SK-N-MC (cell line): ENCODE data around the gene SELENON.
A peak's percentile ranks its signal among the peaks of the same experiment; 100 is the strongest.

Experiments
- DNase-seq: peaks from one replicate; pipeline ENCODE4 v3.0.0-alpha.2; 2011; ENCODE audit warnings: low read depth, low spot score
- H3K27ac ChIP-seq: fragments of 200-600 bp; sonication (generic); 2 replicates; pipeline ENCODE4 v1.5.1; 2016; ENCODE audit warnings: mixed run types
- H3K36me3 ChIP-seq: fragments of 200-600 bp; sonication (generic); 2 replicates; pipeline ENCODE4 v1.6.1; 2017; ENCODE audit warnings: antibody characterized with exemption, low read length, mixed read lengths; ENCODE audit not compliant: insufficient read depth
- H3K4me3 ChIP-seq: fragments of 200-600 bp; sonication (generic); 2 replicates; pipeline ENCODE4 v1.5.1; 2016
- H3K9ac ChIP-seq: fragments of 200-600 bp; sonication (generic); 2 replicates; pipeline ENCODE4 v1.8.0; 2017; ENCODE audit warnings: mixed run types, mixed read lengths; ENCODE audit not compliant: insufficient read length
- H3K9me3 ChIP-seq: fragments of 200-600 bp; sonication (generic); 2 replicates; pipeline ENCODE4 v1.6.1; 2017; ENCODE audit warnings: low read depth, mild to moderate bottlenecking, antibody characterized with exemption, low read length, moderate library complexity, mixed read lengths
- EZH2 ChIP-seq: fragments of 200-600 bp; sonication (generic); IDR thresholded peaks from one replicate; pipeline ENCODE4 v1.6.1; 2017; ENCODE audit warnings: antibody characterized with exemption
- FOXP2 ChIP-seq: optimal IDR thresholded peaks from 2 replicates; pipeline ENCODE3; 2011; ENCODE audit warnings: mild to moderate bottlenecking, moderate library complexity; ENCODE audit not compliant: insufficient read depth; ENCODE audit errors: extremely low read length, control extremely low read depth
- POLR2AphosphoS5 ChIP-seq: IDR thresholded peaks from 2 replicates; pipeline ENCODE4 v1.6.1; 2012; ENCODE audit warnings: mild to moderate bottlenecking, low read depth, low read length, borderline replicate concordance

The SELENON gene

DNA sequence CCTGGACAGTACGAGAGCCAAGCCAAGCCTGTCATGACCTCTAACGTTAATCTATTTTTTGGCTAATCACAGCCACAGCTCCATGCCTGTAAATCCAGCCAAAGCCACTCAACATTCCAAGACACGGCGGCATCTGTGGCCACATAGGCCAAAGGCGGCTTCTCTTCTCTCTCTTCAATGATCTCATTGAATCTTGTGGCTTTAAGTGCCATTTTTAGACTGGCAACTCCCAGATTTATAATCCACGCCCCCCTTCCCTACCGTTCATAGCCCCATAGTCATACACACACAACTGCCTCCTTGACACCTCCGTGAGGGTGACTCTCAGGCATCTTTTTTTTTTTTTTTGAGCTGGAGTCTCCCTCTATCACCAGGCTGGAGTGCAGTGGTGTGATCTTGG lies 5.7 kb upstream of the SELENON start:
- Histone ChIP-seq H3K9me3 (no peaks in the 10 kb centered on the region), H3K27ac (no peak overlapping the region), H3K4me3 (no peak overlapping the region), H3K36me3 (no peaks in the 10 kb centered on the region), H3K9ac (no peak overlapping the region)
- no peak for DNase-seq
- TF ChIP-seq FOXP2 (no peak), POLR2AphosphoS5 (no peak), EZH2 (no peak)

DNA sequence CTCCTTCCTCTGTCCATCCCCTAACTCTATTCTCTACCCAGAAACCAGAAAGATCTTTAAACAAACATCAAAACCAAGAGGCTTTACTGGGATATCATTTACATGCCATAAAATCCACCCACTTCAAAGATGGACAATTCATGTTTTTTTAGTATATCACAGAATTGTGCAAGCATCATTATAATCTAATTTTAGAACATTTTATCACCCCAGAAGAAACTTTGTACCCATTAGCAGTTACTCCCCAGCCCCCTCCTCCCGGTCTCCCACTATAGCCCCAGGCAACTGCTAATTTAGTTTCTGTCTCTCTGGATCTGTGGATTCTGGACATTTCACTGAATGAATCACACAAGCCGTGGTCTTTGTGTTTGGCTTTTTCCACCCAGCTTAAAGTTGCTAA lies 4.8 kb upstream of the SELENON start:
- TF ChIP-seq EZH2: no peak
- TF ChIP-seq POLR2AphosphoS5: no peak
- TF ChIP-seq FOXP2: no peak

GRCh38 chr1:25795946-25796810 lies 3.8 kb upstream of the SELENON start:
- Histone ChIP-seq H3K27ac (no peak overlapping the region), H3K4me3 (no peak overlapping the region), H3K36me3 (no peaks in the 10 kb centered on the region), H3K9ac (no peak overlapping the region), H3K9me3 (no peaks in the 10 kb centered on the region)
- DNase-seq: no peak
- no peak for TF ChIP-seq POLR2AphosphoS5
- no peak for TF ChIP-seq EZH2

More for the DNA sequence above, 4.8 kb upstream of the SELENON start:
- H3K9ac ChIP-seq: no peak overlapping the region
- no peaks in the 10 kb centered on the region for H3K9me3 ChIP-seq
- no peak overlapping the region for H3K4me3 ChIP-seq
- H3K27ac ChIP-seq: no peak overlapping the region
- no peaks in the 10 kb centered on the region for H3K36me3 ChIP-seq
- DNase-seq: no peak

- peak; percentile 45 for DNase-seq
- Histone ChIP-seq H3K4me3 (no peak overlapping the region), H3K27ac (no peak overlapping the region), H3K36me3 (no peaks in the 10 kb centered on the region), H3K9me3 (no peaks in the 10 kb centered on the region), H3K9ac (no peak overlapping the region)
- no peak for TF ChIP-seq FOXP2
- no peak for TF ChIP-seq EZH2
- no peak for TF ChIP-seq POLR2AphosphoS5
These were observed 3.1 kb upstream of the SELENON start for GRCh38 chr1:25796811-25797458.

- H3K9me3 ChIP-seq: no peaks in the 10 kb centered on the region
- H3K9ac ChIP-seq: no peak overlapping the region
- no peak overlapping the region for H3K4me3 ChIP-seq
- DNase-seq: no peak
- no peak overlapping the region for H3K27ac ChIP-seq
- no peaks in the 10 kb centered on the region for H3K36me3 ChIP-seq
- TF ChIP-seq POLR2AphosphoS5 (no peak), EZH2 (no peak), FOXP2 (no peak)
These were observed 2.1 kb upstream of the SELENON start for GRCh38 chr1:25797939-25798338.

DNA sequence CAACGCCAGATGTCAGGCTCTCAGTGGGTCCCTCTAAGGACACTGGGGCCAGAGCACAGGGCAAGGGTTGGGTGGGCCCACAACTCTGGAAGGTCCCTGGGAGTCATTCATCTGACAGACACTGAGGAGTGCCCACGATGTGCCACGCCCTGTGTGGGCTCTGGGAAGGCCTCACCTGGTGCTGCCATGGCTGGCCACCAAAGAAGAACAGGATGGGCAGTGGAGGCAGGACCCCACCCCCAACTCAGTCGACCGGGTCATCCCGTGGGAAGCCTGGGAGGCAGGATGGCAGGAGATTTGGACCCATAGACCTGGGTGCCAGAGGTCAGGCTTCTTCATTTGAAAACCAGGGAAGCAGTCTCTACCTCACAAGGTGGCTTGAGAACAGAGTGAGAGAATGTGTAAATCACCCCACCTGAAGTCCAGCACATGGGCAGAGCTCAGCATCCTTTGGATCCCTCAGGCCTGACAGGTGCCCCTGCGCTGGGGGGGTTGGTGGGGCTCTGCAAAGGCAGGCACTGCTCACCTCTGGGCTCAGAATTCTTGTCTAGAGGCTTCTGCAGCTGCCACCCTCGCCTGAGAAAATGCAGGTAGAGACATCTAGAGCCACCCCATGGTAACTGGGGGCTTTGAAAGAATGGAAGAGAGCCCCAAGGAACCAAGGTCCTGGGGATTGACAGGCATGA lies 1.2 kb upstream of the SELENON start:
- TF ChIP-seq FOXP2: no peak
- TF ChIP-seq POLR2AphosphoS5: no peak
- no peak for TF ChIP-seq EZH2
- no peak overlapping the region for H3K9ac ChIP-seq
- no peak overlapping the region for H3K4me3 ChIP-seq
- no peaks in the 10 kb centered on the region for H3K9me3 ChIP-seq
- no peak for DNase-seq
- no peaks in the 10 kb centered on the region for H3K36me3 ChIP-seq
- H3K27ac ChIP-seq: no peak overlapping the region

GRCh38 chr1:25799352-25799934 lies 550 bp upstream of the SELENON start:
- H3K9me3 ChIP-seq: no peaks in the 10 kb centered on the region
- no peak for DNase-seq
- H3K9ac ChIP-seq: peak overlapping the region; percentile 65
- peak overlapping the region; percentile 75 for H3K4me3 ChIP-seq
- no peaks in the 10 kb centered on the region for H3K36me3 ChIP-seq
- no peak for TF ChIP-seq POLR2AphosphoS5
- no peak for TF ChIP-seq EZH2
- TF ChIP-seq FOXP2: no peak
- no peak overlapping the region for H3K27ac ChIP-seq

DNA sequence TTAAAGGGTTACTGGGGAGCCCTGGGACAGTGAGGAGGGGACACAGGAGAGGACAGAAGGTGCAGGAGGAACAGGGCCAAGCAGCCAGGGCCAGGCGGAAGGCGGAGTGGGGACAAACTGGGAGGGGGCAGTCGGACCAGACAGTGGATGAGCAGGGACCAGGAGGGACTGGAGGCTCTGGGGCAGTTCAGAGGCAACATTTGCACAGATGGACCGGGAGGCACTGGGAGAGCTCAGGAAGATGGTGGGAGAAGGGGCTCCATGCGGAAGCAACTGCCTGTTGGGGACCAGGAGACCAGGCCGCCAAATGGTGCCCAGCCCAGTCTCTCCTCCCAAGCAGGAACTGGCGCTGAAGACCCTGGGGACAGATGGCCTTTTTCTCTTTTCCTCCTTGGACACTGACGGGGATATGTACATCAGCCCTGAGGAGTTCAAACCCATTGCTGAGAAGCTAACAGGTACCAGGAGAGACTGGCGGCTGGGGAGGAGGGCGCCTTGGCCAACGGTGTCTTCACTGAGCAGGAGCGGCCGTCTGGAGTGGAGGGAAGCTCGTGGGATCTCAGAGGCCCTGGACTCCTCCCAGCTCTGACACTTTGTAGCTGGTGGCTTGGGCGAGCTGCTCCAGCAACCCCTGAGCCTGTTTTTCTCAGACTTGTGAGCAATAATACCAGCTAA lies 847 bp downstream of the SELENON start:
- Histone ChIP-seq H3K36me3 (no peaks in the 10 kb centered on the region), H3K4me3 (peak overlapping the region; percentile 78)
- no peak for DNase-seq

More for the DNA sequence above, 847 bp downstream of the SELENON start:
- no peak for TF ChIP-seq POLR2AphosphoS5
- TF ChIP-seq EZH2: no peak
- TF ChIP-seq FOXP2: no peak
- H3K27ac ChIP-seq: no peak overlapping the region
- no peaks in the 10 kb centered on the region for H3K9me3 ChIP-seq
- H3K9ac ChIP-seq: peak overlapping the region; percentile 77
